ENCODE results near the gene SYT12. TPM values are rescaled to one million over a fixed set of nuclear protein-coding genes. Genes with fewer than 3 reads are reported as not detected.

The SYT12 gene
- total RNA-seq, 1 experiment from 2014 or later = 3.1 TPM

DNA sequence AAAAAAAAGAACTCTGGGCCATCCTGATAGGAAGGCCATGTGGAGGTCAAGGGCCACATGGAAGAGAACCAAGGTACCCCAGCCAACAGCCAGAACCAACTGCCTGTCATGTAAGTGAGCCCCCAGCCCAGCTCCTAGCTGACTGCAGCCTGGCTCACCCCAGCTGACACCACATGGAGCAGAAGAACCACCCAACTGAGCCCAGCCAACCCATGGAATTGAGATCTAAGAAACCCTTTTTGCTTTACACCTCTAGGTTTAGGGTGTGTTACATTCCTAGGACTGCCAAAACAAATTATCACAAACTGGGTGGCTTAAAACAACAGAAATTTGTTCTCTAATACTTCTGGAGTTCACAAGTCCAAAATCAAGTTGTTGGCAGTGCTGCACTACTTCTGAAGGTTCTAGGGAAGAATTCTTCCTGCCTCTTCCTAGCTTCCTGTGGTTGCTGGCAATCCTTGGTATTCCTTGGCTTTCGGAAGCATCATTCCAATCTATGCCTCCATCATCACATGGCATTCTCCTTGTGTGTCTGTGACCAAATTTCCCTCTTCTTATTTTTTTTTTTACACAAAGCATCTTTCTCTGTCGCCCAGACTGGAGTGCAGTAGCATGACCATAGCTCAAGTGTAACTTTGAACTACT is 43.5 kb upstream of the SYT12 start:
- POLR2A ChIA-PET (ENCODE audit: low non-redundant PET) = no interaction called here
- DNase-seq (ENCODE audit: low spot score) = no peak
- intact Hi-C loops (cut with micrococcal nuclease; ENCODE audit: unreplicated experiment) = loop anchor here (5.0 kb wide), 1 partner anchor 287 kb away; no protein-coding TSS in a partner anchor

DNA sequence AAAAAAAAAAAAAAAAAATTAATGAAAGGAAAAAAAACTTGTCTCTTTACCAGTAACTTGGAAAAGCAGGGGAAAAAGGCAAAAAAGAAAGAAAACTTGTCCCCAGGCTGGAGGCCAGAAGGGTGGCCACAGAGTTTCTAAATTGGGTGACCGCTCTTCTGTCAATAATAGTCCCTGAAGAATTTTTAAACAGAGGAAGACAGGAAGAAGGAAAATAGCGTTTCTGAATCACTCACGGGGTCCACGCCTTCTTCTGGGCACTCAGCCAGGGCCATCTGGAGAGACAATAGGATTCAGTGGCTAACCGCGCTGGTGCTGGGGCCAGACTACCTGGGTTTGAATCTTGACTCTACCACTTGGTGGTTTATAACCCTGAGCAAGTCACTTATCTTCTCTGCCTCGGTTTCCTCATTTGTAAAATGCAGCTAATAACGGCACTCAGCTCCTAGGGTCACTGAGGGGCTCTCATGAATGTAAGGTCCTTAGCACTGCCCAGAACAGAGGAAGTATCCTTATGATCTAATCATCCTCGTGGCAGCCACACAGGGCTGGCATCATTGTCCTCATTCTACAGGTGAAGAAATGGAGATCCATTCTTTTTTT is 40.9 kb upstream of the SYT12 start:
- H3K27me3 ChIP-seq (replicated peaks; ENCODE audit: insufficient read depth, low read depth, low read length, poor library complexity) = no peaks in the 10 kb centered on the region
- no peaks in the 10 kb centered on the region for H3K36me3 ChIP-seq (ENCODE audit: insufficient read depth, low read length, poor library complexity, severe bottlenecking)
- intact Hi-C loops (cut with micrococcal nuclease; ENCODE audit: unreplicated experiment) = no loop called here
- H3K4me3 ChIP-seq (ENCODE audit: low read depth, low read length, poor library complexity, severe bottlenecking) = no peak overlapping the region
- ChIA-PET CTCF (interaction anchor here (0.6 kb wide), 1 partner anchor 8 kb away, joined by 14 read pairs; no protein-coding TSS in a partner anchor), POLR2A (ENCODE audit: low non-redundant PET) (no interaction called here)
- no peak overlapping the region for H3K27ac ChIP-seq (ENCODE audit: low read depth, low read length, poor library complexity, severe bottlenecking)
- no peak for TF ChIP-seq EZH2 (IDR thresholded peaks at IDR 0.05; ENCODE audit: borderline replicate concordance, low read depth, low read length, poor library complexity, severe bottlenecking)
- TF ChIP-seq, protein P1, sequence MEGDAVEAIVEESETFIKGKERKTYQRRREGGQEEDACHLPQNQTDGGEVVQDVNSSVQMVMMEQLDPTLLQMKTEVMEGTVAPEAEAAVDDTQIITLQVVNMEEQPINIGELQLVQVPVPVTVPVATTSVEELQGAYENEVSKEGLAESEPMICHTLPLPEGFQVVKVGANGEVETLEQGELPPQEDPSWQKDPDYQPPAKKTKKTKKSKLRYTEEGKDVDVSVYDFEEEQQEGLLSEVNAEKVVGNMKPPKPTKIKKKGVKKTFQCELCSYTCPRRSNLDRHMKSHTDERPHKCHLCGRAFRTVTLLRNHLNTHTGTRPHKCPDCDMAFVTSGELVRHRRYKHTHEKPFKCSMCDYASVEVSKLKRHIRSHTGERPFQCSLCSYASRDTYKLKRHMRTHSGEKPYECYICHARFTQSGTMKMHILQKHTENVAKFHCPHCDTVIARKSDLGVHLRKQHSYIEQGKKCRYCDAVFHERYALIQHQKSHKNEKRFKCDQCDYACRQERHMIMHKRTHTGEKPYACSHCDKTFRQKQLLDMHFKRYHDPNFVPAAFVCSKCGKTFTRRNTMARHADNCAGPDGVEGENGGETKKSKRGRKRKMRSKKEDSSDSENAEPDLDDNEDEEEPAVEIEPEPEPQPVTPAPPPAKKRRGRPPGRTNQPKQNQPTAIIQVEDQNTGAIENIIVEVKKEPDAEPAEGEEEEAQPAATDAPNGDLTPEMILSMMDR (conservative IDR thresholded peaks at IDR 0.05; ENCODE audit: low read depth, low read length) = no peak
- peaks cover 12% of the 10 kb centered on the region for H3K4me1 ChIP-seq (ENCODE audit: insufficient read depth, low read length, poor library complexity, severe bottlenecking)
- BruUV-seq (replicated peaks) = no TSS peak
- DNase-seq (ENCODE audit: low spot score) = peak; percentile 98
- peaks cover 13% of the 10 kb centered on the region for H3K9me3 ChIP-seq (ENCODE audit: low read depth, low read length, poor library complexity, severe bottlenecking)

More for the DNA sequence above, 43.5 kb upstream of the SYT12 start:
- Histone ChIP-seq H3K36me3 (ENCODE audit: insufficient read depth, low read length, poor library complexity, severe bottlenecking) (no peaks in the 10 kb centered on the region), H3K4me3 (ENCODE audit: low read depth, low read length, poor library complexity, severe bottlenecking) (no peak overlapping the region), H3K27me3 (replicated peaks; ENCODE audit: insufficient read depth, low read depth, low read length, poor library complexity) (no peaks in the 10 kb centered on the region), H3K9me3 (ENCODE audit: low read depth, low read length, poor library complexity, severe bottlenecking) (peaks cover 13% of the 10 kb centered on the region), H3K27ac (ENCODE audit: low read depth, low read length, poor library complexity, severe bottlenecking) (no peak overlapping the region), H3K4me1 (ENCODE audit: insufficient read depth, low read length, poor library complexity, severe bottlenecking) (peaks cover 12% of the 10 kb centered on the region)
- no TSS peak for BruUV-seq (replicated peaks)
- CTCF ChIA-PET = no interaction called here
- TF ChIP-seq, protein P1 (conservative IDR thresholded peaks at IDR 0.05; ENCODE audit: low read depth, low read length) = no peak
- TF ChIP-seq EZH2 (IDR thresholded peaks at IDR 0.05; ENCODE audit: borderline replicate concordance, low read depth, low read length, poor library complexity, severe bottlenecking) = no peak

DNA sequence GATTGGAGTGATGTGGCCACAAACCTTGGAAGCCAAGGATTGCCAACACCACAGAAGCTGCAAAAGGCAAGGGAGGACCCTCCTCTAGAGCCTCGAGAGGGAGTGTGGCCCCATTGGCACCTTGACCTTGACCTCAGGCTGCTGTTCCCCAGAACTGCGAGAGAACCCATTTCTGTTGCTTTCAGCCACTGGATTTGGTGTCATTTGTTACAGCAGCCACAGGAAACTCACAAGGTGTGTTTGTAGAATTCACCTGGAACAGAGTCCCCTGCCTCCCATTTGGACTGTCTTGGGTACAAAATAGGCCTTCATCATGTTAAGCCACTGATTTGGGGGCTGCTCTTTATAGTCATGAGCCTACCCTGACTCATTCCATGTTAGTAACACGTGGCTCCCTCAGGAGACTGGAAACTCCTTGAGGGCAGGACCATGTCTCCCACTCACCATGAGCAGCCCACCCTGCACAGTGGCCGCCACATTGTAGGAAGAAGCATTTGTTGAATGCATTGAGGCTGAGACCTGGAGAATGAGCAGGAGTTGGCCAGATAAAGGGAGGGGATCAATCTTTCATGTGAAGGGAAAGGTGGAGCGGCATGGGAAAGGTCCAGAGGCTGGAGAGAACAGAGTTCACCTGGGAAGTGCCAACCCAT is 39.5 kb upstream of the SYT12 start:
- POLR2A ChIA-PET (ENCODE audit: low non-redundant PET) = no interaction called here
- Histone ChIP-seq H3K4me1 (ENCODE audit: insufficient read depth, low read length, poor library complexity, severe bottlenecking) (peaks cover 12% of the 10 kb centered on the region), H3K27ac (ENCODE audit: low read depth, low read length, poor library complexity, severe bottlenecking) (no peak overlapping the region), H3K36me3 (ENCODE audit: insufficient read depth, low read length, poor library complexity, severe bottlenecking) (no peaks in the 10 kb centered on the region), H3K4me3 (ENCODE audit: low read depth, low read length, poor library complexity, severe bottlenecking) (no peak overlapping the region), H3K9me3 (ENCODE audit: low read depth, low read length, poor library complexity, severe bottlenecking) (peaks cover 13% of the 10 kb centered on the region), H3K27me3 (replicated peaks; ENCODE audit: insufficient read depth, low read depth, low read length, poor library complexity) (no peaks in the 10 kb centered on the region)
- TF ChIP-seq, protein P1 (conservative IDR thresholded peaks at IDR 0.05; ENCODE audit: low read depth, low read length) = no peak
- no peak for TF ChIP-seq EZH2 (IDR thresholded peaks at IDR 0.05; ENCODE audit: borderline replicate concordance, low read depth, low read length, poor library complexity, severe bottlenecking)
- no TSS peak for BruUV-seq (replicated peaks)
- intact Hi-C loops (cut with micrococcal nuclease; ENCODE audit: unreplicated experiment) = no loop called here
- no peak for DNase-seq (ENCODE audit: low spot score)
- CTCF ChIA-PET = no interaction called here
